Activated CD8-positive, alpha-beta T cell treated with anti-CD3 and anti-CD28 coated beads for 36 hours (primary cell): Measurements from ENCODE around the gene NRBP1. TPM values are rescaled to one million over a fixed set of nuclear protein-coding genes. Genes with fewer than 3 reads are reported as not detected.
"Not testable (repeated sequence)": the region's sequence is repeated elsewhere in the genome, so short reads cannot be mapped to it uniquely, and the experiment has no call there.

Source experiments
- ATAC-seq: fragments of 200-7000 bp; cut with Tn5 transposase; one replicate; pipeline ENCODE4 v1.10.0; 2021; ENCODE audit warnings: mild to moderate bottlenecking, moderate library complexity
- CTCF ChIA-PET: fragments of 350-600 bp; sonication (Branson Sonifier 250); formaldehyde crosslinking; loops from one replicate; lab custom pipeline; 2021; ENCODE audit warnings: antibody characterized with exemption; lab: Charles Lee
- POLR2A ChIA-PET: fragments of 350-600 bp; sonication (Branson Sonifier 250); formaldehyde crosslinking; loops from one replicate; lab custom pipeline; 2021; ENCODE audit warnings: antibody characterized with exemption; lab: Charles Lee
- DNase-seq: peaks from one replicate; pipeline ENCODE4 v3.0.0-alpha.2; 2020
- H3K27ac Mint-ChIP-seq: one replicate; pipeline ENCODE4 v1.8.0; 2021; ENCODE audit warnings: mild to moderate bottlenecking, mixed read lengths
- H3K27me3 Mint-ChIP-seq: one replicate; pipeline ENCODE4 v1.8.0; 2021; ENCODE audit warnings: mixed read lengths
- H3K36me3 Mint-ChIP-seq: one replicate; pipeline ENCODE4 v1.8.0; 2021; ENCODE audit warnings: low read depth, mixed read lengths
- H3K4me1 Mint-ChIP-seq: one replicate; pipeline ENCODE4 v1.8.0; 2021; ENCODE audit warnings: low read depth, mixed read lengths
- H3K4me3 Mint-ChIP-seq: one replicate; pipeline ENCODE4 v1.8.0; 2021; ENCODE audit warnings: mild to moderate bottlenecking, moderate library complexity, mixed read lengths
- H3K9me3 Mint-ChIP-seq: one replicate; pipeline ENCODE4 v1.8.0; 2021; ENCODE audit warnings: mixed read lengths
- intact Hi-C: fragments of 100-400 bp; cut with micrococcal nuclease; formaldehyde crosslinking; loops from one replicate; pipeline ENCODE4 v1.10.0; 2022
- total RNA-seq, 2 experiments: library from RNA; stranded (reverse); gene quantifications; one replicate each; pipeline ENCODE4 v1.2.3, GENCODE V29; 2021
- TF ChIP-seq, protein P1 (sequence below): fragments of 200-600 bp; IDR thresholded peaks from one replicate; pipeline ENCODE4 v1.8.0; 2022; ENCODE audit warnings: antibody characterized with exemption, mild to moderate bottlenecking

The NRBP1 gene
- total RNA-seq, 2 experiments from 2014 or later, result 60.5 to 62.1 TPM

DNA sequence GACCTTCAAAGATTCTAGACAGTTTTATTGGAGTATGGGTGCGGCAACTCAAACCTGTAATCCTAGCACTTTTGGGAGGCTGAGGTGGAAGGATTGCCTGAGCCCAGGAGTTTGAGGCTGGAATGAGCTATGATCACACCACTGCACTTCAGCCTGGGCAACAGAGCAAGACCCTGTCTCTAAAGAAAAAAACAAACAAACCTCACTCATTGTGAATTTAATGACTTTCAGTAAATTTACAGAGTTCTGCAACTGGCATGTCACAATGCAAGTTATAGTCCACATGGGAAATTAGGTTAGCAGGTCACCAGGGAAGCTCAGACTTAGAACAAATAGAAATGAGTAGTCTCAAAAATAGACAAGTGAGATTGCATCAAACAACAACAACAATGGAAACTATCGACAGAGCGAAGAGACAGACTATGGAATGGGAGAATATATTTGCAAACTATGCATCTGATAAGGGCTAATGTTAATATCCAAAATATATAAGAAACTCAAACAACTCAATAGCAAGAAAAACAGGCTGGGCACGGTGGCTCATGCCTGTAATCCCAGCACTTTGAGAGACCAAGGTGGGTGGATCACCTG is 6.7 kb upstream of the NRBP1 start:
- intact Hi-C loops, result no loop called here
- TF ChIP-seq, protein P1, sequence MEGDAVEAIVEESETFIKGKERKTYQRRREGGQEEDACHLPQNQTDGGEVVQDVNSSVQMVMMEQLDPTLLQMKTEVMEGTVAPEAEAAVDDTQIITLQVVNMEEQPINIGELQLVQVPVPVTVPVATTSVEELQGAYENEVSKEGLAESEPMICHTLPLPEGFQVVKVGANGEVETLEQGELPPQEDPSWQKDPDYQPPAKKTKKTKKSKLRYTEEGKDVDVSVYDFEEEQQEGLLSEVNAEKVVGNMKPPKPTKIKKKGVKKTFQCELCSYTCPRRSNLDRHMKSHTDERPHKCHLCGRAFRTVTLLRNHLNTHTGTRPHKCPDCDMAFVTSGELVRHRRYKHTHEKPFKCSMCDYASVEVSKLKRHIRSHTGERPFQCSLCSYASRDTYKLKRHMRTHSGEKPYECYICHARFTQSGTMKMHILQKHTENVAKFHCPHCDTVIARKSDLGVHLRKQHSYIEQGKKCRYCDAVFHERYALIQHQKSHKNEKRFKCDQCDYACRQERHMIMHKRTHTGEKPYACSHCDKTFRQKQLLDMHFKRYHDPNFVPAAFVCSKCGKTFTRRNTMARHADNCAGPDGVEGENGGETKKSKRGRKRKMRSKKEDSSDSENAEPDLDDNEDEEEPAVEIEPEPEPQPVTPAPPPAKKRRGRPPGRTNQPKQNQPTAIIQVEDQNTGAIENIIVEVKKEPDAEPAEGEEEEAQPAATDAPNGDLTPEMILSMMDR, result no peak
- no peaks in the 10 kb centered on the region for H3K9me3 Mint-ChIP-seq
- no peaks in the 10 kb centered on the region for H3K36me3 Mint-ChIP-seq
- H3K4me3 Mint-ChIP-seq, result no peak overlapping the region
- no peaks in the 10 kb centered on the region for H3K4me1 Mint-ChIP-seq
- POLR2A ChIA-PET, result interaction anchor here (0.7 to 2.3 kb wide), 4 partner anchors 12 to 195 kb away, joined by 3 to 15 read pairs (median 4); partner anchors contain the start of genes PPM1G and ZNF513
- H3K27ac Mint-ChIP-seq, result no peak overlapping the region
- no peak for DNase-seq
- CTCF ChIA-PET, result no interaction called here
- ATAC-seq, result no peak
- H3K27me3 Mint-ChIP-seq, result no peaks in the 10 kb centered on the region

DNA sequence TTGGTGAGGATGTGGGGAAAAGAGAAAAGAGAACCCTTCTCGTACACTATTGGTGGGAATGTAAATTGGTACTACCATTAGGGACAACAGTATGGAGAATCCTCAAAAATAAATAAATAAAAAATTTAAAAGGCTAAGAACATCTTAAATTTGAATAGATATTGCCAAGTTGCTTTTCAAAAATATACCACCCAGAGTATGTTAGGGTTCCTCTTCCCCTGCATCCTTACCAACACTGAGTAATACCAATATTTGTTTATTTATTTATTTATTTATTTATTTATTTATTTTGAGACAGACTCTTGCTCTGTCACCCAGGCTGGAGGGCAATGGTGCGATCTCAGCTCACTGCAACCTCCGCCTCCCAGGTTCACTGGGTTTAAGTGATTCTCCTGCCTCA is 5.5 kb upstream of the NRBP1 start:
- Mint-ChIP-seq H3K27ac (no peak overlapping the region), H3K4me1 (peaks cover 4% of the 10 kb centered on the region), H3K4me3 (no peak overlapping the region), H3K9me3 (no peaks in the 10 kb centered on the region), H3K36me3 (no peaks in the 10 kb centered on the region), H3K27me3 (no peaks in the 10 kb centered on the region)
- intact Hi-C loops, result no loop called here
- TF ChIP-seq, protein P1, result no peak
- DNase-seq, result no peak
- ATAC-seq, result no peak
- ChIA-PET CTCF (no interaction called here), POLR2A (interaction anchor here (1.7 kb wide), 1 partner anchor 13 kb away, joined by 5 read pairs; the partner anchor contains the start of gene PPM1G)

DNA sequence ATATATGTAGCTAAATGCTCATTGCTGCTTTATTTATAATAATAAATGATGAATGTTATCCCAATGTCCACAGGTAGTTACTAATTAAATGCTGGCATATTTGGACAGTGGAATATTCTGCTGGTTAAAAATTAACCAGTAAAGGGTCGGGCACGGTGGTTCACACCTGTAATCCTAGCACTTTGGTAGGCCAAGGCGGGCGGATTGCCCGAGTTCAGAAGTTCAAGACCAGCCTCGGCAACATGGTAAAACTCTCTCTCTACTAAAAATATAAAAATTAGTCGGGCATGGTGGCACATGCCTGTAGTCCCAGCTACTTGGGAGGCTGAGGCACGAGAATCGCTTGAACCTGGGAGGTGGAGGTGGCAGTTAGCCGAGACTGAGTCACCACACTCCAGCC is 3.4 kb upstream of the NRBP1 start:
- H3K9me3 Mint-ChIP-seq, H3K27ac Mint-ChIP-seq, intact Hi-C loops, DNase-seq, H3K27me3 Mint-ChIP-seq, H3K4me1 Mint-ChIP-seq, ATAC-seq, CTCF ChIA-PET, H3K36me3 Mint-ChIP-seq, POLR2A ChIA-PET, H3K4me3 Mint-ChIP-seq: not testable (repeated sequence)

DNA sequence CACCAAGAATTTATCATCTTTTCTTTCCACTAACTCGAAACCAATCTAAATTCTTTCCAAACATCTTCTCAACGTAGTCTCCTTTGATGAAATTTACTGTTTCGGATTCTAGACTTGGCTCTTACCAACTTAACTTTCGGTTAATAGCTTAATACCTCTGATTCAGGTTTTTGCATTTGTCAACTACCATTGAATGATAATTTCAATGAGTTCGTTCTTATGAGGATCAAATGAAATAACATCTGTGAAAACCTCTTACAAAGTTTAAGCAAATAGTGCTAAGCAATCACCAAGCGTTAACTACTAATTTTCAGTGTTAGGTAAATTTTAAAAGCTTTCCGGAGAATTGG is 593 bp upstream of the NRBP1 start:
- ChIA-PET POLR2A (interaction anchor here (0.6 to 3.8 kb wide), 11 partner anchors 12 to 538 kb away, joined by 3 to 37 read pairs (median 4); partner anchors contain the start of genes IFT172, PPM1G, SLC4A1AP and SNX17), CTCF (interaction anchor here (0.8 to 6.1 kb wide), 5 partner anchors 15 to 255 kb away, joined by 3 to 31 read pairs (median 5); partner anchors contain the start of genes PPM1G and ZNF513)
- ATAC-seq (no peak), DNase-seq (no peak)
- intact Hi-C loops, result no loop called here
- H3K27me3 Mint-ChIP-seq, result no peaks in the 10 kb centered on the region
- H3K36me3 Mint-ChIP-seq, result peaks cover 8% of the 10 kb centered on the region
- no peaks in the 10 kb centered on the region for H3K9me3 Mint-ChIP-seq
- H3K4me1 Mint-ChIP-seq, result peaks cover 21% of the 10 kb centered on the region
- H3K4me3 Mint-ChIP-seq, result peak overlapping the region; percentile 98
- H3K27ac Mint-ChIP-seq, result peak overlapping the region; percentile 97
- TF ChIP-seq, protein P1, result no peak

DNA sequence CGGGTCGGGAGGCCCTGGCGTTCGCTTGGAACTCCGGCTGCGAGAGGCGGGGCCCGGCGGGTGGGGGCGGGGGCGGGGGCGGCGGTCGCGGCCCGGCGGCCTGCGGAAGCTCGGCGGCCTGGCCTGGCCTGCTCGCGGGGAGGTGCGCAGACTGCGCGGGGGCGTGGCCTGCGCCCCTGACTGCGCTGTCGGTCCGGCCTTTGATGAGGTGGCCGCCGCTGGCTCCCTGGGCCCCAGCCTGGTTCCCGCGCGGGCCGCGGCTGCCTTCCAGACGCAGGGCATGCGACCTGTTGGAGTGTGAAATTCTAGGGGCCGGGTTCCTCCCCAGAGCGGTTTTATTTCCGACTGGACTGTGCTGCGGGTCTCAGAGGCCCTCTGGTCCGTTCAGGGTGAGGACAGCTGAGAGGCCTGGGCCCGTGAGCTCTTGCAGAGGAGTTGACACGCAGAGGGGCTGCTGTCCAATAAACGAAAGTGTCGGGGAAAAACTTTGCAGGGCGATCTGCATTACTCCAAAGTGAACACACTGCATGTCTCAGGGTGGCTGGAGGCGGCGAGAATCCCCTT is 629 bp downstream of the NRBP1 start:
- POLR2A ChIA-PET, result interaction anchor here (0.6 to 4.8 kb wide), 11 partner anchors 20 to 80 kb away, joined by 3 to 37 read pairs (median 4); partner anchors contain the start of genes GTF3C2, PPM1G and ZNF513
- H3K4me1 Mint-ChIP-seq, result peaks cover 25% of the 10 kb centered on the region
- H3K36me3 Mint-ChIP-seq, result peaks cover 19% of the 10 kb centered on the region
- H3K9me3 Mint-ChIP-seq, result no peaks in the 10 kb centered on the region
- DNase-seq (peak; percentile 83), ATAC-seq (peak; percentile 74)
- no peaks in the 10 kb centered on the region for H3K27me3 Mint-ChIP-seq
- CTCF ChIA-PET, result interaction anchor here (0.7 to 6.1 kb wide), 9 partner anchors 20 to 253 kb away, joined by 3 to 31 read pairs (median 3); partner anchors contain the start of genes EIF2B4, FNDC4, IFT172 and PPM1G
- peak overlapping the region; percentile 96 for H3K27ac Mint-ChIP-seq
- peak overlapping the region; percentile 98 for H3K4me3 Mint-ChIP-seq
- intact Hi-C loops, result no loop called here
- TF ChIP-seq, protein P1, result no peak
